T-helper 1 cell (primary cell): ENCODE data around the gene AP3S2.
"Not testable (repeated sequence)": the region's sequence is repeated elsewhere in the genome, so short reads cannot be mapped to it uniquely, and the experiment has no call there.

Experiments used
- DNase-seq, 5 donors: peaks; one replicate each; pipeline ENCODE4 v3.0.0-alpha.2; 2012 to 2020

Gene AP3S2

GRCh38 chr15:89903015-89903857 is 9.4 kb upstream of the AP3S2 start:
- no peak for DNase-seq

DNA sequence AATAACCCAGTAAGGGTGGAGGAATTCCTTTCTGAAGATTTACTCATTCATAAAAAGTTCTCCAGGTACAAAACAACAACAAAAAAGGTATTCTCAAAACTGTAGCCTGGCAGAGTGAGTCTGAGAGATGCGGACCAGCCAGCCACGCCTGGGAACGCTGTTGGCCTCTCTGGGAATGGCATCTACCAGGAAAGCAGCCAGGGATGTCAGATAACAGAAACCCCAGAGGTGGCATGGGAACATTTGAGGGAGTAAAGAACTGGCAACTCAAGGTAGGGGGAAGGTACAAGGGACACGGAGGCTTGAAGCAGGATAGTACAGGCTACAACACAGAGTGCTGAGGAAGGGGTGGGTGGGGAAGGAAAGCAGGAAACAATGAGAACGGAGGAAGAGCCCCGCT is 7.1 kb upstream of the AP3S2 start:
- DNase-seq = no peak

DNA sequence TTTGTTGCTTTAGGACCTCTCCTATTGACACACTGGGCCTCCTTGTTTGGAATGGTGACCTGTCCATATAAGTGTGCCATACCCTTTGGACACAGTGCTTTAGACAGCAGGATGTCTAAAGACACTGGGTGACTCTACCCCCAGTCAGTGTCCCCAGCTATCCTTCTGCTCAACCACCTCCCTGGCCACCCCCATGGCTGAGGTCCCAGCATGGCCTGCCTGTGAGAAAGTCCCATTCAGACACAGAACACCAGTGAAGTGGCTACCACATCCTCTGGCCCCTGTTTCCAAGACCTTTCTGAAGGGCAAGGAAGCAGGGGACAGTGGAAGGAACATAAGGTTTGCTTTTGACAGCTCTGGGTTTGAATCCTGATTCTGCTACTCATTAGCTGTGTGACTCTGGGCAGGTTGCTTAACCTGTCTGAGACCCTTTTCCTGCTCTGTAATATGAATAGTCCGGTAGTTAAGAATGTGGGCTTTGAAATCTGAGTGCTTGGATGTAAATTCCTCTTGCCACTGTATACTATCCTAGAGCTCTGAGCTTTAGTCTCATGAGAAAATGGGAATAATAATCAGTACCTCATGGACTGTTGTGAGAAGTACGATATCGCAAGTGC is 6.3 kb upstream of the AP3S2 start:
- DNase-seq = no peak

- DNase-seq = no peak
Measured at GRCh38 chr15:89899295-89899945, 5.6 kb upstream of the AP3S2 start.

- DNase-seq = peak in 4 of 5 donors; percentile 25 to 44 (median 38)
Measured at GRCh38 chr15:89898614-89899294, 5.0 kb upstream of the AP3S2 start.

- DNase-seq = no peak
Measured at GRCh38 chr15:89898146-89898545, 4.4 kb upstream of the AP3S2 start.

DNA sequence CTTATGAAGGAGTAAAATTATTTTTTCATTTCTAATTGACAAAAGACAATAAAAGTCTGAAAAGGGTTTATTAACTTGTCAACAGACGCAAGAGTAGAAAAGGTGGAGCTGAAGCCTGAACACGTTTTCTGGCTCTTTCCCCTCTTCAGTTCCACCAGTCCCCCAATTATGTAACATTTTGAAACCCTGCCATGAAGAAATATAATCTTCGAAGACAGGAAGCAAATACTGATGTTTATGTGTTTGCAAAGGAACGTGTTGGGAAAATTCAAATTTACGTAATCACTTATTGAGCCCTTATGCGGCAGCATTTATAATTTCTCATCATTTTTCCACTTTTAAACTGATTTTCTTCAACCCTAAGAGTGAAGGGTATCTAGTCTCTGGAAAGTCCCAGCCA is 767 bp downstream of the AP3S2 start:
- DNase-seq = no peak

GRCh38 chr15:89888214-89888804 is 5.5 kb downstream of the AP3S2 start:
- DNase-seq = no peak

DNA sequence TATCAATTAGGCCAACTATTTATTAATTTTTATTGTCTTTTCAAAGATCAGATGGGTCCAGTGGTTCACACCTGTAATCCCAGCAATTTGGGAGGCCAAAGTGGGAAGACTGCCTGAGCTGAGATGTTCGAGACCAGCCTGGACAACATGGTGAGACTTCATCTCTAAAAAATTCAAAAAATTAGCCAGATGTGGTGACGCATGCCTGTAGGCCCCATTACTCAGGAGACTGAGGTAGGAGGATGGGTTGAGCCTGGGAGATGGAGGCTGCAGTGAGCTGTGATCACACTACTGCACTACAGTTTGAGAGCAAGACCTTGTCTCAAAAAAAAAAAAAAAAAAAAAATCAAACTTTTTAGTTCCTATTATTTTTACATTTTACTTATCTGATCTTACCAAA is 8.2 kb downstream of the AP3S2 start:
- DNase-seq = no peak

DNA sequence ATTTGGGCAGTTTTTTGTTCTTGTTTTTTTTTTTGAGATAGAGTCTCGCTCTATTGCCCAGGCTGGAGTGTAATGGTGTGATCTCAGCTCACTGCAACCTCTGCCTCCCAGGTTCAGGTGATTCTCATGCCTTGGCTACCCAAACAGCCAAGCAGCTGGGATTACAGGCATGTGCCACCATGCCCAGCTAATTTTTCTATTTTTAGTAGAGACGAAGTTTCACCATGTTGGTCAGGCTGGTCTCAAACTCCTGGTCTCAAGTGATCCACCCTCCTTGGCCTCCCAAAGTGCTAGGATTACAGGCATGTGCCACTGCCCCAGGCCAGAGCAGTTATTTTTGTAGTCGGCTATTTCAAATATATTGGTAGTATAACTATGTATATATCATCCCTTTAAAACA is 8.6 kb downstream of the AP3S2 start:
- DNase-seq = not testable (repeated sequence)

- no peak for DNase-seq
Measured at GRCh38 chr15:89883518-89883917, 10.3 kb downstream of the AP3S2 start.

- no peak for DNase-seq
Measured at GRCh38 chr15:89880727-89881126, 13.1 kb downstream of the AP3S2 start.

DNA sequence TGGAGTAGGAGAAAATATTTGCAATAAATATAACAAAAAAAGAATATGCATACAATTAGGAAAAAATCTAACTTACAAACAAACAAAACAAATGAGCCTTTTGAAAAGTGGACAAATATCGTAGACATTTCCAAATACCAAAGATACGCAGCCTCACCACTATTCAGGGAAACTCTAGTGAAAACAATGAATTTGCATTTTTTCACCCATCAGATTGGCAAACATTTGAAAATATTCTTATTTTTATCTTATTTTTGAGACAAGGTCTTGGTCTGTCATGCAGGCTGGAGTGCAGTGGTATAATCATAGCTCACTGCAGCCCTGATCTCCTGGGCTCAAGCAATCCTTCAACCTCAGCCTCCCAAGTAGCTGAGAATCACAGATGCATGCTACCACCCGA is 15.5 kb downstream of the AP3S2 start:
- no peak for DNase-seq

- DNase-seq = no peak
Measured at GRCh38 chr15:89877083-89877425, 16.7 kb downstream of the AP3S2 start.

DNA sequence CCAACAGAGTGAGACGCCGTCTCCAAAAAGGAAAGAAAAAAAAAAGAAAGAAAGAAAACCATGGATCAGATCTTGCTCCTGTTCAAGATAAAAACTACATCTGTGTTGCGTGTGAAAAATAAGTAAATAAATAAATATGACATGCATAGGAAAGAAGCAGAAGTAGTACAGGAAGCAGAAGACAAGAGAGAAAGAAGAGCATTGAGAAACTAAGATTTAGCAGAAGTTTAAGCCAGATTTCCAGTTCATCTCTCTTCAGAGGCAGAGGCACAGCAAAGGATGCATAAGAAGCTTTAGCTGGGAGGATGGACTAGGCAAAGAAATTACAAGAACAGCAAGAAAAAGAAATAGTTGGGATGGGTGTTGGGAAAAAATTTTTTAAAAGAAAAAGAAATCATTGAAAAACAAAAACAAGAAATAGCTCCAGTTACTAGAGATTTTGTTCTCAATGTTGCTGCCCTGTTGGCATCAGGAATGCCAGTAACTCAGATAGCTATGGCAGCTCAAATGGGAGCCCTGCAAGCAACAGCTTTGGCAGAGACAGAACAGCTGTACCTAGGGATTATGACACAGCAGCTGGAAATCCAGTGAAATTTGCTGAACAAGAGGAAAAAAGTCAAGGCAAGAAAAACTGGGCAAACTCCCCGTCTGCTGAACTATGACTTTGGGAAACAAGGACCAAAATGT is 17.3 kb downstream of the AP3S2 start:
- no peak for DNase-seq

GRCh38 chr15:89875741-89876140 is 18.1 kb downstream of the AP3S2 start:
- no peak for DNase-seq

DNA sequence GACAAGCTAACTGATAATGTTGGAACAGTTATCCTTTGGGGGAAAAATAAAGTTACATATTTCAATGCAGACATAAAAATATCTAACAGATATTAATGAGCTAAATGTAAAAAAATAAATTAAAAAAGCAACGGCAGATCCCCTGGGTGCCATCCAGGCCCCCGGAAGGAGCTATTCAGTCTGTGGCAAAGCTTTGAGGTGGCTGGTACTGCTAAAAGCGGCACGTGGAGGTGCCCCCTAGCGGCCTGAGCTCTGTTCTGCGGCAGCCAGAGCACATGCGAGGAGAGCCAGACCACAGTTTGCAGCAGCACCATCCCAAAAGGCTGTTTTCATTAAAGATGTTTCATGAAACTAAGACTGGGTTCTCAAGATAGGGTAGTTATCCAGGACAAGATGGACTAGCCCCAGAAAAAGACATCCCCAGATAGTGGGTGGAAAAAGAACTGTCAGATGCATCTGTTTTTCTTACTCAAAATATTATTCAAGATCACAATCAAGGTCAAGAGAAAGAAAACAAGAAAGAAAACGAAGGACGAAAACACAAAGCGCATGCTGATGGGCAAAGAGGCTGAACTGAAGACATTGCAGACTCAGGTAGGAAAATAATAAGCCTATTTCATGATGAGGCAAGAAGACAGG is 18.7 kb downstream of the AP3S2 start:
- peak; percentile 53 to 77 (median 65) for DNase-seq

DNA sequence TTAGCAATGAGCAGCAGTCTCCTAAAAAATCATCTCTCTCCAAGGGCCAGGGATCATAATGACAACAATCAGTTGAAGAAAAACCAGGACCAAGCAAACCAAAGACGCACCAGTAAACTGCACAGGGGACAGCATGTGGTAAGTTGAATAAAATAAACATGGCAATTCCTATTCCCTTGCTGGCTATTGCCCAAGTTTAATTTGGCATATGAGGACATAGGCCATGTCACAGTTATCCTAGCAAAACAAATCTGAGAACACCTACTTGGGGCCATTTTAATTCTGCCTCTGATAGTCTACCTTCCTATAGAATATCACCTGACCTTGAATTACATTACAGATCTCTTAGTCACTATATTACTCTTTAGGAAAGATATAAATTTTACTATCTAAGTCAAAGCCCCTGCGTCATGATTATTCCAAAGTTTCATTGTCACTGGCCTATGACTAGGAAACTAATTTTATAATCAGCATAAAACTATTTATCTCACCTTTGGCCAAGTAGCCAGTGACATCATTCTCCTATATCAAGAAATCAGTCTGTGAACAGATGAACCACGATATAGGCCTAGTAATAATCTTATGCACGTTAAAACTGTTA is 23.0 kb downstream of the AP3S2 start:
- no peak for DNase-seq

DNA sequence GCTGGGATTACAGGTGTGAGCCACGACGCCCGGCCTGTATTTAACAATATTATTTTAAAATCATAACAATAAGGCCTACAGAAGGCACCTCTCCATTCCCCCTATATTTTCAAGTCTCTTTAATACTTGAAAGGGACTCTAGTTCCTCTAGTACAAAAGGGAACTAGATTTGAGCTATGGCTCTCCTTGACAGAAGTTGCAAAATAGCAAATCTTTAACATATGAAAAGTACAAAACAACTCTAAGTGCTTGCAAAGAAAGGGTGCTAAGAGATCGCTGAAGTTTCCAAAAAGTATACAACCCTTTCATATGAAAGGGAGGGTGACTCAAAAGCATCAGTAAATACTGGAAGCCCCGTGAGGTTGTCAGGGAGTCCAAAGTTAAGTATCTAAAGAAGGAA is 23.8 kb downstream of the AP3S2 start:
- DNase-seq = no peak

DNA sequence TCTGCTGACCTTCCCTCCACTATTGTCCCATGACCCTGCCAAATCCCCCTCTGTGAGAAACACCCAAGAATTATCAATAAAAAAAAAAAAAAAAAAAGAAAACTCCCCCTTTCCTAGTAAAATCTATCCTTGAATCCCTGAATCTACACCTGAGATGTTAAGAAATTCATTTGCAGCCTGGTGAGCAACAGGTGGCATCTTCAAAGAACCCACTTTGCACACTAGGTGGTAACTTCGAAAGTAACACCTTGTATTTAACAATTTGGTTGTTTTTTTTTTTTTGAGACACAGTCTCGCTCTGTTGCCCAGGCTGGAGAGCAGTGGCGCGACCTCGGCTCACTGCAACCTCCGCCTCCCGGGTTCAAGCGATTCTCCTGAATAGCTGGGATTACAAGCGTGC is 24.3 kb downstream of the AP3S2 start:
- DNase-seq = not testable (repeated sequence)

DNA sequence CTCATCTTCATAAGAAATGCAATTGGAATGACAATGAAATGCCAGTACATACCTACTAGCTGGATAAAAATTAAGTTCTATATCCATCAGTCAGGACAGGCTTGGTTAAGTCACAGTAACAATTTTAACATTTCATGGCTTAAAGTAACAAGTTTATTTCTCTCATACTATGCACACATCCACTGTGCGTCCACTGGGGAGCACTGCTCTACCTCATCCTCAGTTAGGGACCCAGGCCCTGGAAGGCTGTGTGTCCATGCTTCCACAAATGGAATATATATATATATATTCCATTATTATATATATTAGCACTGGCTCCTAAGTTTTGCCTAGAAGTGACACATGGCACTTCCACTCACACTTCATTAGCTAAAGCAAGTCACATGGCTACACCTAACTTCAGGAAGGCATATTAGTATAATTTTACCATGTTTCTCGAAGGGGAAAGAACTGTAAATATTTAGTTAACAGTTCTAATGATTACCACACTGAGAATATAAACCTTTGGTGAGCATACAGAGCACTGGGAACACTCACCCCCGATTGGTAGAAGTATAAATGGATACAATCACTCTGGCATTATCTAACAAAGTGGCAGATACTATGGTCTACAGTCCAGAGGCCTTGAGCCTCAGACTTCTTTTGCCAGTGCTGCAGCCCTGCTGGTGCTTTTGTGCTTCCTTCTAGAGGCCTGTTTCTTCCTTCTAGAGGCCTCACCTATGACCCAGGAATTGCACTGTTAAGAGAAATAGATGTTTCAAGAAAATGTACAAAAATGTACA is 28.6 kb downstream of the AP3S2 start:
- DNase-seq = no peak
